HEK293 (cell line): ENCODE results near the gene ISYNA1.

ENCODE experiments used
- IKZF3 ChIP-seq: fragments of 450-650 bp; IDR thresholded peaks from 2 replicates; pipeline ENCODE4 v1.5.0; 2018; ENCODE audit warnings: missing biosample characterization, mild to moderate bottlenecking, missing genetic modification characterization, moderate library complexity
- SP3 ChIP-seq: fragments of 450-650 bp; formaldehyde crosslinking; IDR thresholded peaks from 2 replicates; pipeline ENCODE4 v1.5.1; 2016; ENCODE audit warnings: missing biosample characterization, missing genetic modification characterization
- ZBTB1 ChIP-seq: fragments of 450-650 bp; formaldehyde crosslinking; IDR thresholded peaks from 2 replicates; pipeline ENCODE4 v1.5.1; 2016; ENCODE audit warnings: missing biosample characterization, missing genetic modification characterization
- ZBTB20 ChIP-seq: fragments of 450-650 bp; formaldehyde crosslinking; IDR thresholded peaks from 2 replicates; pipeline ENCODE4 v1.5.1; 2016; ENCODE audit warnings: missing biosample characterization, missing genetic modification characterization
- ZBTB8A ChIP-seq: fragments of 450-650 bp; formaldehyde crosslinking; IDR thresholded peaks from 2 replicates; pipeline ENCODE4 v1.5.1; 2016; ENCODE audit warnings: missing biosample characterization, missing genetic modification characterization
- ZEB2 ChIP-seq: fragments of 450-650 bp; formaldehyde crosslinking; IDR thresholded peaks from 2 replicates; pipeline ENCODE4 v1.5.1; 2016; ENCODE audit warnings: missing biosample characterization, missing genetic modification characterization
- ZFP41 ChIP-seq: fragments of 450-650 bp; formaldehyde crosslinking; IDR thresholded peaks from 2 replicates; pipeline ENCODE4 v1.5.1; 2016; ENCODE audit warnings: missing biosample characterization, missing genetic modification characterization, borderline replicate concordance
- ZFP69B ChIP-seq: fragments of 450-650 bp; formaldehyde crosslinking; IDR thresholded peaks from 2 replicates; pipeline ENCODE4 v1.5.1; 2016; ENCODE audit warnings: missing biosample characterization, missing genetic modification characterization
- ZNF24 ChIP-seq: fragments of 450-650 bp; formaldehyde crosslinking; IDR thresholded peaks from 2 replicates; pipeline ENCODE4 v1.5.1; 2016; ENCODE audit warnings: missing biosample characterization, missing genetic modification characterization
- ZNF473 ChIP-seq: fragments of 450-650 bp; formaldehyde crosslinking; IDR thresholded peaks from 2 replicates; pipeline ENCODE4 v1.5.1; 2017; ENCODE audit warnings: missing biosample characterization, missing genetic modification characterization
- ZNF48 ChIP-seq: fragments of 450-650 bp; formaldehyde crosslinking; IDR thresholded peaks from 2 replicates; pipeline ENCODE4 v1.5.1; 2016; ENCODE audit warnings: missing biosample characterization, missing genetic modification characterization
- ZNF501 ChIP-seq: fragments of 450-650 bp; formaldehyde crosslinking; IDR thresholded peaks from 2 replicates; pipeline ENCODE4 v1.5.1; 2016; ENCODE audit warnings: missing biosample characterization, missing genetic modification characterization
- ZNF596 ChIP-seq: fragments of 450-650 bp; IDR thresholded peaks from 2 replicates; pipeline ENCODE4 v1.5.0; 2018; ENCODE audit warnings: missing biosample characterization, mild to moderate bottlenecking, missing genetic modification characterization, moderate library complexity
- ZNF623 ChIP-seq: fragments of 450-650 bp; formaldehyde crosslinking; IDR thresholded peaks from 2 replicates; pipeline ENCODE4 v1.5.1; 2016; ENCODE audit warnings: missing biosample characterization, missing genetic modification characterization
- ZNF624 ChIP-seq: fragments of 450-650 bp; formaldehyde crosslinking; IDR thresholded peaks from 2 replicates; pipeline ENCODE4 v1.5.1; 2017; ENCODE audit warnings: missing biosample characterization, missing genetic modification characterization
- ZNF670 ChIP-seq: fragments of 450-650 bp; formaldehyde crosslinking; IDR thresholded peaks from 2 replicates; pipeline ENCODE4 v1.5.1; 2016; ENCODE audit warnings: missing biosample characterization, missing genetic modification characterization, low read depth
- ZNF677 ChIP-seq: fragments of 450-650 bp; IDR thresholded peaks from 2 replicates; pipeline ENCODE4 v1.5.0; 2018; ENCODE audit warnings: missing biosample characterization, mild to moderate bottlenecking, missing genetic modification characterization, moderate library complexity
- ZNF747 ChIP-seq: fragments of 450-650 bp; formaldehyde crosslinking; IDR thresholded peaks from 2 replicates; pipeline ENCODE4 v1.5.1; 2016; ENCODE audit warnings: missing biosample characterization, missing genetic modification characterization
- ZNF791 ChIP-seq: fragments of 450-650 bp; formaldehyde crosslinking; IDR thresholded peaks from 2 replicates; pipeline ENCODE4 v1.5.1; 2016; ENCODE audit warnings: missing biosample characterization, missing genetic modification characterization
- ZNF792 ChIP-seq: fragments of 450-650 bp; formaldehyde crosslinking; IDR thresholded peaks from 2 replicates; pipeline ENCODE4 v1.5.1; 2016; ENCODE audit warnings: missing biosample characterization, missing genetic modification characterization
- ZSCAN30 ChIP-seq: fragments of 450-650 bp; IDR thresholded peaks from 2 replicates; pipeline ENCODE4 v1.5.1; 2018; ENCODE audit warnings: missing biosample characterization, mild to moderate bottlenecking, missing genetic modification characterization, moderate library complexity
- TF ChIP-seq, protein P1 (sequence below): fragments of 450-650 bp; formaldehyde crosslinking; IDR thresholded peaks from 2 replicates; pipeline ENCODE4 v1.5.1; 2016; ENCODE audit warnings: missing biosample characterization, missing genetic modification characterization
- TF ChIP-seq, protein P2 (sequence below): sonication (generic); formaldehyde crosslinking; IDR thresholded peaks from 2 replicates; pipeline ENCODE4 v1.8.1; 2022; ENCODE audit warnings: mild to moderate bottlenecking, moderate library complexity, missing genetic modification reagents
- TF ChIP-seq, protein P3 (sequence below): fragments of 450-650 bp; formaldehyde crosslinking; IDR thresholded peaks from 2 replicates; pipeline ENCODE4 v1.5.1; 2016; ENCODE audit warnings: missing biosample characterization, missing genetic modification characterization
- TF ChIP-seq, protein P4 (sequence below): fragments of 450-650 bp; formaldehyde crosslinking; IDR thresholded peaks from 2 replicates; pipeline ENCODE4 v1.5.1; 2016; ENCODE audit warnings: missing biosample characterization, missing genetic modification characterization
- TF ChIP-seq, protein P5 (sequence below): fragments of 450-650 bp; formaldehyde crosslinking; IDR thresholded peaks from 2 replicates; pipeline ENCODE4 v1.5.1; 2016; ENCODE audit warnings: missing biosample characterization, missing genetic modification characterization
- TF ChIP-seq, protein P6 (sequence below): fragments of 450-650 bp; formaldehyde crosslinking; IDR thresholded peaks from 2 replicates; pipeline ENCODE4 v1.5.1; 2016; ENCODE audit warnings: missing biosample characterization, missing genetic modification characterization

Gene ISYNA1

DNA sequence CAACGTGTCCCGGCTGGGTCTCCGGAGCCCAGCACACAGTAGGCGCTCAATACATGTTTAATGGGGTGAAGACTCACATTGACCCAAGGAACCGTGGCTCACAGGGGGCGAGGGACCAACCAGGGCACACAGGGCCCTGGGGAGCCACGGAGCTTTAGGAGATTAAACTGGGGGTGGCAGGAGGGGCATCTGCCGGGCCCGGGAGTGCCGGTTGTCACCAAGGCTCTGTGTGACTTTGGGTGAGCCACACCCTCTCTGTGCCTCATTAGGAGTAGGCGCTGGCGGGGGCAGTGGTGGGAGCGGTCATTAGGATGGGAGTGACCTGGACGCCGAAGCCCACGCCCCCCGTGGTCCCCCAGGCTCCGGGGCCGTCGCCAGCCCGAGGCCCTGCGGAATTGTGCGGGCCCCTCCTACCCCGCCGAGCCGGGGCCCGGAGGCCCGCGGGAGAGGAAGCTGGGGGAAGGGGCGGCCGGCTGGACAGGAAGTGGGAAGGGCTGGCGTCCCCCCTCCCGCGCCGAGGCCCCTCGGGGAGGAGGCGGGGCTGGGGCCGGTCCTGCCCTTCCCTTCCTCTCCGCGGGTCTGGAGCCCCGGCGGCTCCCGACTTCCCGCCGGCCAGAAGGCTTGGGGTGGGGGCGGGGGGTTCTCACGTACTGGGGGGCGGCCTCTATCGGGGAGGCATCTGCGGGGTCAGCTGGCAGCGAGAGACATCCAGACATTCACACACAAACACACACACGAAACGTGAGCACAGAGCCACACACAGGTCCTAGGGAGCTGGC, 20.5 kb downstream of the ISYNA1 start (continued):
- TF ChIP-seq, protein P1, sequence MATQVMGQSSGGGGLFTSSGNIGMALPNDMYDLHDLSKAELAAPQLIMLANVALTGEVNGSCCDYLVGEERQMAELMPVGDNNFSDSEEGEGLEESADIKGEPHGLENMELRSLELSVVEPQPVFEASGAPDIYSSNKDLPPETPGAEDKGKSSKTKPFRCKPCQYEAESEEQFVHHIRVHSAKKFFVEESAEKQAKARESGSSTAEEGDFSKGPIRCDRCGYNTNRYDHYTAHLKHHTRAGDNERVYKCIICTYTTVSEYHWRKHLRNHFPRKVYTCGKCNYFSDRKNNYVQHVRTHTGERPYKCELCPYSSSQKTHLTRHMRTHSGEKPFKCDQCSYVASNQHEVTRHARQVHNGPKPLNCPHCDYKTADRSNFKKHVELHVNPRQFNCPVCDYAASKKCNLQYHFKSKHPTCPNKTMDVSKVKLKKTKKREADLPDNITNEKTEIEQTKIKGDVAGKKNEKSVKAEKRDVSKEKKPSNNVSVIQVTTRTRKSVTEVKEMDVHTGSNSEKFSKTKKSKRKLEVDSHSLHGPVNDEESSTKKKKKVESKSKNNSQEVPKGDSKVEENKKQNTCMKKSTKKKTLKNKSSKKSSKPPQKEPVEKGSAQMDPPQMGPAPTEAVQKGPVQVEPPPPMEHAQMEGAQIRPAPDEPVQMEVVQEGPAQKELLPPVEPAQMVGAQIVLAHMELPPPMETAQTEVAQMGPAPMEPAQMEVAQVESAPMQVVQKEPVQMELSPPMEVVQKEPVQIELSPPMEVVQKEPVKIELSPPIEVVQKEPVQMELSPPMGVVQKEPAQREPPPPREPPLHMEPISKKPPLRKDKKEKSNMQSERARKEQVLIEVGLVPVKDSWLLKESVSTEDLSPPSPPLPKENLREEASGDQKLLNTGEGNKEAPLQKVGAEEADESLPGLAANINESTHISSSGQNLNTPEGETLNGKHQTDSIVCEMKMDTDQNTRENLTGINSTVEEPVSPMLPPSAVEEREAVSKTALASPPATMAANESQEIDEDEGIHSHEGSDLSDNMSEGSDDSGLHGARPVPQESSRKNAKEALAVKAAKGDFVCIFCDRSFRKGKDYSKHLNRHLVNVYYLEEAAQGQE (tag by site-specific recombination): peak; percentile 30
- TF ChIP-seq ZNF677 (peak; percentile 50; the same call in 1 of the 2 replicates), ZBTB1 (tag by site-specific recombination) (0 out of 2 replicates have a peak, but pooled peaks have one; percentile 9), ZNF596 (tag by site-specific recombination) (0 out of 2 replicates have a peak, but pooled peaks have one; percentile 11), ZFP41 (tag by site-specific recombination) (no peak), ZNF624 (tag by site-specific recombination) (no peak), ZBTB8A (tag by site-specific recombination) (peak; percentile 24), ZNF24 (tag by site-specific recombination) (peak; percentile 55), ZNF473 (tag by site-specific recombination) (no peak), ZNF623 (tag by site-specific recombination) (peak; percentile 41; the same call in 1 of the 2 replicates), ZNF792 (tag by site-specific recombination) (peak; percentile 100), IKZF3 (tag by site-specific recombination) (peak; percentile 92), ZSCAN30 (tag by site-specific recombination) (peak; percentile 83), ZNF48 (tag by site-specific recombination) (no peak), ZFP69B (peak; percentile 63; the same call in 1 of the 2 replicates), ZBTB20 (tag by site-specific recombination) (peak; percentile 88), ZEB2 (tag by site-specific recombination) (peak; percentile 70), ZNF791 (peak; percentile 10; the same call in 1 of the 2 replicates), SP3 (tag by site-specific recombination) (peak; percentile 84), ZNF501 (tag by site-specific recombination) (0 out of 2 replicates have a peak, but pooled peaks have one; percentile 40), ZNF747 (tag by site-specific recombination) (no peak), ZNF670 (tag by site-specific recombination) (no peak)
- TF ChIP-seq, protein P2, sequence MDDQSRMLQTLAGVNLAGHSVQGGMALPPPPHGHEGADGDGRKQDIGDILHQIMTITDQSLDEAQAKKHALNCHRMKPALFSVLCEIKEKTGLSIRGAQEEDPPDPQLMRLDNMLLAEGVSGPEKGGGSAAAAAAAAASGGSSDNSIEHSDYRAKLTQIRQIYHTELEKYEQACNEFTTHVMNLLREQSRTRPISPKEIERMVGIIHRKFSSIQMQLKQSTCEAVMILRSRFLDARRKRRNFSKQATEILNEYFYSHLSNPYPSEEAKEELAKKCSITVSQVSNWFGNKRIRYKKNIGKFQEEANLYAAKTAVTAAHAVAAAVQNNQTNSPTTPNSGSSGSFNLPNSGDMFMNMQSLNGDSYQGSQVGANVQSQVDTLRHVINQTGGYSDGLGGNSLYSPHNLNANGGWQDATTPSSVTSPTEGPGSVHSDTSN (CRISPR knock-in tag): 0 out of 2 replicates have a peak, but pooled peaks have one; percentile 42
- TF ChIP-seq, protein P3, sequence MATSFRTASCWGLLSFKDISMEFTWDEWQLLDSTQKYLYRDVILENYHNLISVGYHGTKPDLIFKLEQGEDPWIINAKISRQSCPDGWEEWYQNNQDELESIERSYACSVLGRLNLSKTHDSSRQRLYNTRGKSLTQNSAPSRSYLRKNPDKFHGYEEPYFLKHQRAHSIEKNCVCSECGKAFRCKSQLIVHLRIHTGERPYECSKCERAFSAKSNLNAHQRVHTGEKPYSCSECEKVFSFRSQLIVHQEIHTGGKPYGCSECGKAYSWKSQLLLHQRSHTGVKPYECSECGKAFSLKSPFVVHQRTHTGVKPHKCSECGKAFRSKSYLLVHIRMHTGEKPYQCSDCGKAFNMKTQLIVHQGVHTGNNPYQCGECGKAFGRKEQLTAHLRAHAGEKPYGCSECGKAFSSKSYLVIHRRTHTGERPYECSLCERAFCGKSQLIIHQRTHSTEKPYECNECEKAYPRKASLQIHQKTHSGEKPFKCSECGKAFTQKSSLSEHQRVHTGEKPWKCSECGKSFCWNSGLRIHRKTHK (tag by site-specific recombination): no peak
- TF ChIP-seq, protein P4, sequence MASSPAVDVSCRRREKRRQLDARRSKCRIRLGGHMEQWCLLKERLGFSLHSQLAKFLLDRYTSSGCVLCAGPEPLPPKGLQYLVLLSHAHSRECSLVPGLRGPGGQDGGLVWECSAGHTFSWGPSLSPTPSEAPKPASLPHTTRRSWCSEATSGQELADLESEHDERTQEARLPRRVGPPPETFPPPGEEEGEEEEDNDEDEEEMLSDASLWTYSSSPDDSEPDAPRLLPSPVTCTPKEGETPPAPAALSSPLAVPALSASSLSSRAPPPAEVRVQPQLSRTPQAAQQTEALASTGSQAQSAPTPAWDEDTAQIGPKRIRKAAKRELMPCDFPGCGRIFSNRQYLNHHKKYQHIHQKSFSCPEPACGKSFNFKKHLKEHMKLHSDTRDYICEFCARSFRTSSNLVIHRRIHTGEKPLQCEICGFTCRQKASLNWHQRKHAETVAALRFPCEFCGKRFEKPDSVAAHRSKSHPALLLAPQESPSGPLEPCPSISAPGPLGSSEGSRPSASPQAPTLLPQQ (tag by site-specific recombination): peak; percentile 86
- TF ChIP-seq, protein P5, sequence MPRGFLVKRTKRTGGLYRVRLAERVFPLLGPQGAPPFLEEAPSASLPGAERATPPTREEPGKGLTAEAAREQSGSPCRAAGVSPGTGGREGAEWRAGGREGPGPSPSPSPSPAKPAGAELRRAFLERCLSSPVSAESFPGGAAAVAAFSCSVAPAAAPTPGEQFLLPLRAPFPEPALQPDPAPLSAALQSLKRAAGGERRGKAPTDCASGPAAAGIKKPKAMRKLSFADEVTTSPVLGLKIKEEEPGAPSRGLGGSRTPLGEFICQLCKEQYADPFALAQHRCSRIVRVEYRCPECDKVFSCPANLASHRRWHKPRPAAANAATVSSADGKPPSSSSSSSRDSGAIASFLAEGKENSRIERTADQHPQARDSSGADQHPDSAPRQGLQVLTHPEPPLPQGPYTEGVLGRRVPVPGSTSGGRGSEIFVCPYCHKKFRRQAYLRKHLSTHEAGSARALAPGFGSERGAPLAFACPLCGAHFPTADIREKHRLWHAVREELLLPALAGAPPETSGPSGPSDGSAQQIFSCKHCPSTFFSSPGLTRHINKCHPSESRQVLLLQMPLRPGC (tag by site-specific recombination): no peak
- TF ChIP-seq, protein P6, sequence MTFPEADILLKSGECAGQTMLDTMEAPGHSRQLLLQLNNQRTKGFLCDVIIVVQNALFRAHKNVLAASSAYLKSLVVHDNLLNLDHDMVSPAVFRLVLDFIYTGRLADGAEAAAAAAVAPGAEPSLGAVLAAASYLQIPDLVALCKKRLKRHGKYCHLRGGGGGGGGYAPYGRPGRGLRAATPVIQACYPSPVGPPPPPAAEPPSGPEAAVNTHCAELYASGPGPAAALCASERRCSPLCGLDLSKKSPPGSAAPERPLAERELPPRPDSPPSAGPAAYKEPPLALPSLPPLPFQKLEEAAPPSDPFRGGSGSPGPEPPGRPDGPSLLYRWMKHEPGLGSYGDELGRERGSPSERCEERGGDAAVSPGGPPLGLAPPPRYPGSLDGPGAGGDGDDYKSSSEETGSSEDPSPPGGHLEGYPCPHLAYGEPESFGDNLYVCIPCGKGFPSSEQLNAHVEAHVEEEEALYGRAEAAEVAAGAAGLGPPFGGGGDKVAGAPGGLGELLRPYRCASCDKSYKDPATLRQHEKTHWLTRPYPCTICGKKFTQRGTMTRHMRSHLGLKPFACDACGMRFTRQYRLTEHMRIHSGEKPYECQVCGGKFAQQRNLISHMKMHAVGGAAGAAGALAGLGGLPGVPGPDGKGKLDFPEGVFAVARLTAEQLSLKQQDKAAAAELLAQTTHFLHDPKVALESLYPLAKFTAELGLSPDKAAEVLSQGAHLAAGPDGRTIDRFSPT (tag by site-specific recombination): peak; percentile 81
